ENCODE data around the gene LETM1. TPM values are rescaled to one million over a fixed set of nuclear protein-coding genes. Genes with fewer than 3 reads are reported as not detected.

Gene LETM1
- total and polyA plus RNA-seq, 2 of the 13 experiments (the other 11 are each of a cell fraction or from before 2014, with no cell fraction given), result 9.7 to 41.6 TPM

GRCh38 chr4:1795299-1796195, 60.4 kb downstream of the LETM1 start (continued):
- TF ChIP-seq MLX (CRISPR knock-in tag; IDR thresholded peaks at IDR 0.05) (peak; percentile 81), ZMYM4 (CRISPR knock-in tag; IDR thresholded peaks at IDR 0.05) (peak; percentile 66), KLF16 (CRISPR knock-in tag; IDR thresholded peaks at IDR 0.05) (peak in 1 of 2 experiments; percentile 60; a peak in 1 of 4 replicates), PRDM15 (CRISPR knock-in tag; IDR thresholded peaks at IDR 0.05) (no peak; the same call in 1 of the 2 replicates), GPN1 (CRISPR knock-in tag; IDR thresholded peaks at IDR 0.05; ENCODE audit: borderline replicate concordance) (no peak), LRRFIP1 (CRISPR knock-in tag; conservative IDR thresholded peaks at IDR 0.05) (no peak), ZNF605 (CRISPR knock-in tag; IDR thresholded peaks at IDR 0.05) (no peak), ZNF142 (CRISPR knock-in tag; IDR thresholded peaks at IDR 0.05) (no peak; the same call in 1 of the 2 replicates), THAP9 (CRISPR knock-in tag; IDR thresholded peaks at IDR 0.05; ENCODE audit: borderline replicate concordance) (no peak), ZNF484 (CRISPR knock-in tag; IDR thresholded peaks at IDR 0.05; ENCODE audit: borderline replicate concordance, low read depth) (no peak)
